CD4-positive, alpha-beta T cell treated with Interleukin-15 for 1 hour (primary cell): Measurements from ENCODE around the gene MYOCOS.
"Not testable (repeated sequence)": the region's sequence is repeated elsewhere in the genome, so short reads cannot be mapped to it uniquely, and the experiment has no call there.

ENCODE experiments used
- DNase-seq: peaks from one replicate; pipeline ENCODE4 v3.0.0-alpha.2; 2020

MYOCOS gene

GRCh38 chr1:171627020-171627419 lies 5.0 kb downstream of the MYOCOS start:
- DNase-seq: no peak

GRCh38 chr1:171628225-171628624 lies 6.2 kb downstream of the MYOCOS start:
- DNase-seq: no peak

- DNase-seq: no peak
These were observed 13.6 kb downstream of the MYOCOS start for GRCh38 chr1:171635661-171636060.

GRCh38 chr1:171636141-171636540 lies 14.1 kb downstream of the MYOCOS start:
- DNase-seq: no peak

- DNase-seq: no peak
These were observed 16.0 kb downstream of the MYOCOS start for GRCh38 chr1:171637928-171638576.

- no peak for DNase-seq
These were observed 18.2 kb downstream of the MYOCOS start for GRCh38 chr1:171640225-171640624.

- DNase-seq: no peak
These were observed 19.2 kb downstream of the MYOCOS start for GRCh38 chr1:171641076-171641864.

- DNase-seq: no peak
These were observed 20.2 kb downstream of the MYOCOS start for GRCh38 chr1:171642197-171642596.

GRCh38 chr1:171643156-171643555 lies 21.1 kb downstream of the MYOCOS start:
- DNase-seq: no peak

GRCh38 chr1:171644805-171645483 lies 22.9 kb downstream of the MYOCOS start:
- DNase-seq: peak; percentile 50

- no peak for DNase-seq
These were observed 23.7 kb downstream of the MYOCOS start for GRCh38 chr1:171645553-171646248.

- DNase-seq: no peak
These were observed 24.2 kb downstream of the MYOCOS start for GRCh38 chr1:171646249-171646560.

- DNase-seq: no peak
These were observed 30.3 kb downstream of the MYOCOS start, which contains the start of gene MYOC for GRCh38 chr1:171652234-171652822. TSS of gene MYOC (minus strand) at chr1:171652688. CDS start at chr1:171652611, 77 bp downstream.

- DNase-seq: no peak
These were observed 31.8 kb downstream of the MYOCOS start for GRCh38 chr1:171653796-171654195.

- no peak for DNase-seq
These were observed 32.3 kb downstream of the MYOCOS start for GRCh38 chr1:171654201-171654941.

- peak; percentile 34 for DNase-seq
These were observed 33.1 kb downstream of the MYOCOS start for GRCh38 chr1:171654942-171655745.

GRCh38 chr1:171655746-171656116 lies 33.7 kb downstream of the MYOCOS start:
- no peak for DNase-seq

- not testable (repeated sequence) for DNase-seq
These were observed 34.2 kb downstream of the MYOCOS start for GRCh38 chr1:171656206-171656605.

- DNase-seq: no peak
These were observed 39.1 kb downstream of the MYOCOS start for GRCh38 chr1:171661076-171661650.

- no peak for DNase-seq
These were observed 41.2 kb downstream of the MYOCOS start for GRCh38 chr1:171663036-171663853.
